Ovary (tissue), 3 donors: ENCODE results near the gene PLCG1.

ENCODE experiments used
- CTCF ChIP-seq, 3 donors: fragments of 450-650 bp in 2 of 3; fragments of 200-600 bp in 1 of 3; IDR thresholded peaks; one replicate each; pipeline versions ENCODE4 v1.5.1 to v1.8.0; 2016 to 2022; ENCODE audit warnings: antibody characterized with exemption in 3 of 3, mild to moderate bottlenecking in 1 of 3
- EP300 ChIP-seq: sonication (generic); formaldehyde crosslinking; IDR thresholded peaks from one replicate; pipeline ENCODE4 v1.6.1; 2017; ENCODE audit warnings: antibody characterized with exemption
- POLR2A ChIP-seq: fragments of 450-650 bp; IDR thresholded peaks from one replicate; pipeline ENCODE4 v1.6.1; 2017; ENCODE audit warnings: antibody characterized with exemption, mild to moderate bottlenecking, moderate library complexity
- donor health status: DM: no; HTN: no; CAD: no.

DNA sequence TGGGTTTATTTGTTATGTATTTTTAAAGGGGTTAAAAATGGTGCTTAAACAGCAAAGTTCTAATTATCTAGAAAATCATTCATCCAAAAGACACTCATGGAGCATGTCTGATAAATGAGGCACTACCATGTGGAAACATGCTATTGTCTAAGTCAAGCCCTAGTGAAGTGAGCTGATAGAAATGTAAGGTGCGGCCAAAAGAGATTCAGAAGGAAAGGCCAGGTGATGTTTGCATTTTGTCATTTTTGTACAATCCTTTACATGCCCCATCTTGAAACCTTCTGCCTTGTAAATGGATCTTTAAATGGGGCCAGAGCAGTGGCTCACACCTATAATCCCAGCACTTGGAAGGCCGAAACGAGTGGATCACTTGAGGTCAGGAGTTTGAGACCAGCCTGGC lies 77.3 kb downstream of the PLCG1 start:
- TF ChIP-seq CTCF (IDR thresholded peaks at IDR 0.05) (no peak), EP300 (no peak), POLR2A (no peak)
